ENCODE measurements around the gene CHN1.

GRCh38 chr2:175027755-175028154 lies 22.6 kb upstream of the CHN1 start:
- TF ChIP-seq, protein P1, sequence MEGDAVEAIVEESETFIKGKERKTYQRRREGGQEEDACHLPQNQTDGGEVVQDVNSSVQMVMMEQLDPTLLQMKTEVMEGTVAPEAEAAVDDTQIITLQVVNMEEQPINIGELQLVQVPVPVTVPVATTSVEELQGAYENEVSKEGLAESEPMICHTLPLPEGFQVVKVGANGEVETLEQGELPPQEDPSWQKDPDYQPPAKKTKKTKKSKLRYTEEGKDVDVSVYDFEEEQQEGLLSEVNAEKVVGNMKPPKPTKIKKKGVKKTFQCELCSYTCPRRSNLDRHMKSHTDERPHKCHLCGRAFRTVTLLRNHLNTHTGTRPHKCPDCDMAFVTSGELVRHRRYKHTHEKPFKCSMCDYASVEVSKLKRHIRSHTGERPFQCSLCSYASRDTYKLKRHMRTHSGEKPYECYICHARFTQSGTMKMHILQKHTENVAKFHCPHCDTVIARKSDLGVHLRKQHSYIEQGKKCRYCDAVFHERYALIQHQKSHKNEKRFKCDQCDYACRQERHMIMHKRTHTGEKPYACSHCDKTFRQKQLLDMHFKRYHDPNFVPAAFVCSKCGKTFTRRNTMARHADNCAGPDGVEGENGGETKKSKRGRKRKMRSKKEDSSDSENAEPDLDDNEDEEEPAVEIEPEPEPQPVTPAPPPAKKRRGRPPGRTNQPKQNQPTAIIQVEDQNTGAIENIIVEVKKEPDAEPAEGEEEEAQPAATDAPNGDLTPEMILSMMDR (IDR thresholded peaks at IDR 0.05), result no peak
- no peak for TF ChIP-seq POLR2A (IDR thresholded peaks at IDR 0.05)
